ENCODE data around the gene MAST2.

DNA sequence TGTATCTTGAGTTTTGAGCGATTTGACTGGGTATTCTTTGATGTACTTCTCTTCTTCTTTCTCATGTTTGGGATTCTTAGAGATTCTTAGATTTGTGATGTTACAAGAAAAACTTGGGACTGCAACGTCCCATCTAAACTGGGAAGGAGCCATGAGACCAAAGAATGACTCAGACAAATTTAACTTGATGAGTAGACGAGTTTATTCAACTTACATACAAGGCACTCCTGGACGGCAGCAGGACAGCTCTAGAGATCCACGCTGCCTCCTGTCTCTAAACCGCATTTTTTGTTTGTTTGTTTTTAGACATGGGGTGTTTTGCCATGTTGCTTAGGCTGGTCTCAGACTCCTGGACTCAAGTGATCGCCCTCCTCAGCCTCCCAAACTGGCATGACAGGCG lies 191.9 kb downstream of the MAST2 start:
- TF ChIP-seq, protein P1, sequence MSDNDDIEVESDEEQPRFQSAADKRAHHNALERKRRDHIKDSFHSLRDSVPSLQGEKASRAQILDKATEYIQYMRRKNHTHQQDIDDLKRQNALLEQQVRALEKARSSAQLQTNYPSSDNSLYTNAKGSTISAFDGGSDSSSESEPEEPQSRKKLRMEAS (IDR thresholded peaks at IDR 0.05): no peak
- no peak for TF ChIP-seq EZH2 (IDR thresholded peaks at IDR 0.05)
- TF ChIP-seq, protein P2, sequence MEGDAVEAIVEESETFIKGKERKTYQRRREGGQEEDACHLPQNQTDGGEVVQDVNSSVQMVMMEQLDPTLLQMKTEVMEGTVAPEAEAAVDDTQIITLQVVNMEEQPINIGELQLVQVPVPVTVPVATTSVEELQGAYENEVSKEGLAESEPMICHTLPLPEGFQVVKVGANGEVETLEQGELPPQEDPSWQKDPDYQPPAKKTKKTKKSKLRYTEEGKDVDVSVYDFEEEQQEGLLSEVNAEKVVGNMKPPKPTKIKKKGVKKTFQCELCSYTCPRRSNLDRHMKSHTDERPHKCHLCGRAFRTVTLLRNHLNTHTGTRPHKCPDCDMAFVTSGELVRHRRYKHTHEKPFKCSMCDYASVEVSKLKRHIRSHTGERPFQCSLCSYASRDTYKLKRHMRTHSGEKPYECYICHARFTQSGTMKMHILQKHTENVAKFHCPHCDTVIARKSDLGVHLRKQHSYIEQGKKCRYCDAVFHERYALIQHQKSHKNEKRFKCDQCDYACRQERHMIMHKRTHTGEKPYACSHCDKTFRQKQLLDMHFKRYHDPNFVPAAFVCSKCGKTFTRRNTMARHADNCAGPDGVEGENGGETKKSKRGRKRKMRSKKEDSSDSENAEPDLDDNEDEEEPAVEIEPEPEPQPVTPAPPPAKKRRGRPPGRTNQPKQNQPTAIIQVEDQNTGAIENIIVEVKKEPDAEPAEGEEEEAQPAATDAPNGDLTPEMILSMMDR (IDR thresholded peaks at IDR 0.05 in 2 of 3, conservative IDR thresholded peaks at IDR 0.05 in 1 of 3; ENCODE audit: borderline replicate concordance in 1 of 3, insufficient read depth in 1 of 3, low read depth in 2 of 3, low read length in 2 of 3): no peak
- TF ChIP-seq, protein P3, sequence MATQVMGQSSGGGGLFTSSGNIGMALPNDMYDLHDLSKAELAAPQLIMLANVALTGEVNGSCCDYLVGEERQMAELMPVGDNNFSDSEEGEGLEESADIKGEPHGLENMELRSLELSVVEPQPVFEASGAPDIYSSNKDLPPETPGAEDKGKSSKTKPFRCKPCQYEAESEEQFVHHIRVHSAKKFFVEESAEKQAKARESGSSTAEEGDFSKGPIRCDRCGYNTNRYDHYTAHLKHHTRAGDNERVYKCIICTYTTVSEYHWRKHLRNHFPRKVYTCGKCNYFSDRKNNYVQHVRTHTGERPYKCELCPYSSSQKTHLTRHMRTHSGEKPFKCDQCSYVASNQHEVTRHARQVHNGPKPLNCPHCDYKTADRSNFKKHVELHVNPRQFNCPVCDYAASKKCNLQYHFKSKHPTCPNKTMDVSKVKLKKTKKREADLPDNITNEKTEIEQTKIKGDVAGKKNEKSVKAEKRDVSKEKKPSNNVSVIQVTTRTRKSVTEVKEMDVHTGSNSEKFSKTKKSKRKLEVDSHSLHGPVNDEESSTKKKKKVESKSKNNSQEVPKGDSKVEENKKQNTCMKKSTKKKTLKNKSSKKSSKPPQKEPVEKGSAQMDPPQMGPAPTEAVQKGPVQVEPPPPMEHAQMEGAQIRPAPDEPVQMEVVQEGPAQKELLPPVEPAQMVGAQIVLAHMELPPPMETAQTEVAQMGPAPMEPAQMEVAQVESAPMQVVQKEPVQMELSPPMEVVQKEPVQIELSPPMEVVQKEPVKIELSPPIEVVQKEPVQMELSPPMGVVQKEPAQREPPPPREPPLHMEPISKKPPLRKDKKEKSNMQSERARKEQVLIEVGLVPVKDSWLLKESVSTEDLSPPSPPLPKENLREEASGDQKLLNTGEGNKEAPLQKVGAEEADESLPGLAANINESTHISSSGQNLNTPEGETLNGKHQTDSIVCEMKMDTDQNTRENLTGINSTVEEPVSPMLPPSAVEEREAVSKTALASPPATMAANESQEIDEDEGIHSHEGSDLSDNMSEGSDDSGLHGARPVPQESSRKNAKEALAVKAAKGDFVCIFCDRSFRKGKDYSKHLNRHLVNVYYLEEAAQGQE (IDR thresholded peaks at IDR 0.05; ENCODE audit: low read depth): no peak
- TF ChIP-seq, protein P4, sequence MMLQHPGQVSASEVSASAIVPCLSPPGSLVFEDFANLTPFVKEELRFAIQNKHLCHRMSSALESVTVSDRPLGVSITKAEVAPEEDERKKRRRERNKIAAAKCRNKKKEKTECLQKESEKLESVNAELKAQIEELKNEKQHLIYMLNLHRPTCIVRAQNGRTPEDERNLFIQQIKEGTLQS (IDR thresholded peaks at IDR 0.05): no peak
- TF ChIP-seq EZH2phosphoT487 (IDR thresholded peaks at IDR 0.05; ENCODE audit: borderline replicate concordance): no peak
- no peak for TF ChIP-seq POLR2A (IDR thresholded peaks at IDR 0.05; ENCODE audit: borderline replicate concordance, extremely low read depth, insufficient read depth, insufficient read length)
- TF ChIP-seq RAD21 (IDR thresholded peaks at IDR 0.05; ENCODE audit: low read depth): no peak
- no peak for TF ChIP-seq POLR2AphosphoS5 (IDR thresholded peaks at IDR 0.05; ENCODE audit: low read depth, low read length)
- TF ChIP-seq ELF1 (IDR thresholded peaks at IDR 0.05; ENCODE audit: borderline replicate concordance, low read depth): no peak
- TF ChIP-seq TCF7L2 (IDR thresholded peaks at IDR 0.05; ENCODE audit: borderline replicate concordance, extremely low read depth, insufficient read depth, insufficient read length): no peak
- TF ChIP-seq YY1 (IDR thresholded peaks at IDR 0.05; ENCODE audit: extremely low read depth, insufficient replicate concordance, low read depth, low read length): no peak
- no peak for TF ChIP-seq ZNF274 (IDR thresholded peaks at IDR 0.05; ENCODE audit: low read depth, low read length)
- TF ChIP-seq SP1 (IDR thresholded peaks at IDR 0.05; ENCODE audit: low read depth): no peak
